Bronchial epithelial cell (primary cell): ENCODE measurements around the gene PANX3. TPM values are rescaled to one million over a fixed set of nuclear protein-coding genes. Genes with fewer than 3 reads are reported as not detected.
A peak's percentile ranks its signal among the peaks of the same experiment; 100 is the strongest.
"Not testable (repeated sequence)": the region's sequence is repeated elsewhere in the genome, so short reads cannot be mapped to it uniquely, and the experiment has no call there.

Source experiments
- DNase-seq: peaks from one replicate; pipeline ENCODE4 v3.0.0-alpha.2; 2010; ENCODE audit warnings: low read depth
- FAIRE-seq: peaks from 2 replicates; lab custom pipeline; 2011; peaks lifted over from hg19 to GRCh38; lab: Jason Lieb, UNC
- H3K27me3 ChIP-seq: 2 replicates; pipeline ENCODE4 v1.5.1; 2011; ENCODE audit warnings: low read length; ENCODE audit not compliant: control insufficient read depth, insufficient read depth
- H3K36me3 ChIP-seq: 2 replicates; pipeline ENCODE4 v1.5.1; 2011; ENCODE audit warnings: low read length; ENCODE audit not compliant: control insufficient read depth, insufficient read depth
- H3K4me3 ChIP-seq: 2 replicates; pipeline ENCODE4 v1.5.1; 2011; ENCODE audit warnings: mild to moderate bottlenecking, low read depth, low read length, control low read depth
- total RNA-seq: library from RNA; depleted of rRNA; stranded (reverse); fragments of >200 nt; gene quantifications from 2 replicates; pipeline ENCODE4 v1.2.1, GENCODE V29; 2014
- TF ChIP-seq, protein P1 (sequence below): IDR thresholded peaks from 2 replicates; pipeline ENCODE4 v1.5.1; 2011; ENCODE audit warnings: mild to moderate bottlenecking, moderate library complexity, low read length, control low read depth, inconsistent platforms; ENCODE audit not compliant: insufficient read depth, severe bottlenecking

The PANX3 gene
- total RNA-seq, 1 donor from 2014 or later = not detected

DNA sequence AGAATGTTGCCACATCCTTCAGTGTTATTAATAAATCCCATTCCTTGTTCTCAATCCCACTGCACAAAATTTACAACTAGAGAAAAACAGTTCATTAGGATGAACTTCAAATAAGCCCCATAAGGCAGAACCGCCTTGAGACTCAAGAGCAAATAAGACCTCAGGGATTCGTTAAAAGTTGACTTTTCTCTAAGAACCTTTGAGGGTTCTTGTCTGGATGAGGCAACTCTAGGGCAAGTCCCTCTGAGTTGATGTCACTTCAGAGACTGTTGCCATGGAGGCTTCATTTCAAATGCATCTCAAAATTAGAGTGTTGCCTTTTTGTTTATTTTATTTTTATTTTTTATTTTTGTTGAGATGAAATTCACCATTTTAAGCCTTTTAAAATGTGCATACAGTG, 19.8 kb upstream of the PANX3 start:
- Histone ChIP-seq H3K36me3 (no peaks in the 10 kb centered on the region), H3K4me3 (no peak overlapping the region), H3K27me3 (no peaks in the 10 kb centered on the region)
- DNase-seq (no peak), FAIRE-seq (no peak)
- TF ChIP-seq, protein P1, sequence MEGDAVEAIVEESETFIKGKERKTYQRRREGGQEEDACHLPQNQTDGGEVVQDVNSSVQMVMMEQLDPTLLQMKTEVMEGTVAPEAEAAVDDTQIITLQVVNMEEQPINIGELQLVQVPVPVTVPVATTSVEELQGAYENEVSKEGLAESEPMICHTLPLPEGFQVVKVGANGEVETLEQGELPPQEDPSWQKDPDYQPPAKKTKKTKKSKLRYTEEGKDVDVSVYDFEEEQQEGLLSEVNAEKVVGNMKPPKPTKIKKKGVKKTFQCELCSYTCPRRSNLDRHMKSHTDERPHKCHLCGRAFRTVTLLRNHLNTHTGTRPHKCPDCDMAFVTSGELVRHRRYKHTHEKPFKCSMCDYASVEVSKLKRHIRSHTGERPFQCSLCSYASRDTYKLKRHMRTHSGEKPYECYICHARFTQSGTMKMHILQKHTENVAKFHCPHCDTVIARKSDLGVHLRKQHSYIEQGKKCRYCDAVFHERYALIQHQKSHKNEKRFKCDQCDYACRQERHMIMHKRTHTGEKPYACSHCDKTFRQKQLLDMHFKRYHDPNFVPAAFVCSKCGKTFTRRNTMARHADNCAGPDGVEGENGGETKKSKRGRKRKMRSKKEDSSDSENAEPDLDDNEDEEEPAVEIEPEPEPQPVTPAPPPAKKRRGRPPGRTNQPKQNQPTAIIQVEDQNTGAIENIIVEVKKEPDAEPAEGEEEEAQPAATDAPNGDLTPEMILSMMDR = no peak

DNA sequence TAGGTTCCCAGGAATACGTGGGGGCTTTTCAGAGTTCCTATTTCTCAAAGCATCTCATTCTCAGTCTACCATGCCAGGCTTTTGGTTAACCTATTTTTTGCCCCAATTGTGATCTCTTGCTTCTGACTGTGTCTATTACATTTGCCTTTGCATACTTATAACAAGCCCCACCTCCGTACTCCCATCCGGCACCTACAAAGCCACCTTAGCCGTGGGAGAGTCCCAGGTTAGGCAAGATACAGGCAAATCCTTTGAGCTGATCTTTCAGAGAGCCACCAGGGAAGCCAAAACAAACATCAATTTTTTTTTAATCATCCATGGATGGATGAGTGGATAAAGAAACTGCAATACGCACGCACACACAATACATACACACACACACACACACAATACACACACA, 18.6 kb upstream of the PANX3 start:
- FAIRE-seq (no peak), DNase-seq (no peak)
- Histone ChIP-seq H3K36me3 (no peaks in the 10 kb centered on the region), H3K4me3 (no peak overlapping the region), H3K27me3 (no peaks in the 10 kb centered on the region)
- TF ChIP-seq, protein P1 = no peak

DNA sequence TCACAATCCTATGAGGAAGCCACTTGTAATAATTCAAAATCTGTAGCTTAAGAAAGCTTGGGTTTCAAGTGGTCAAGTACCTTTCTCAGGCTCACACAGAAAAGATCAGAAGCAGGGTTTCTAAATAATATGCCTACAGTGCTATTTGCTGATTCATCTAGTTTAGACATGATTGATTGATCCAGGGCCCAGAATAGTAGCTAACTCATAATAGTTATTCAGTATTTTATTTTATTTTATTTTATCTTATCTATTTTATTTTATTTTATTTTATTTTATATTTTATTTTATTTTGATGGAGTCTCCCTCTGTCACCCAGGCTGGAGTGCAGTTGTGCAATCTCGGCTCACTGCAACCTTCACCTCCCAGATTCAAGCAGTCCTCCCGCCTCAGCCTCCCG, 15.9 kb upstream of the PANX3 start:
- TF ChIP-seq, protein P1 = no peak
- no peaks in the 10 kb centered on the region for H3K36me3 ChIP-seq
- H3K27me3 ChIP-seq = no peaks in the 10 kb centered on the region
- no peak for FAIRE-seq
- no peak for DNase-seq
- H3K4me3 ChIP-seq = no peak overlapping the region

DNA sequence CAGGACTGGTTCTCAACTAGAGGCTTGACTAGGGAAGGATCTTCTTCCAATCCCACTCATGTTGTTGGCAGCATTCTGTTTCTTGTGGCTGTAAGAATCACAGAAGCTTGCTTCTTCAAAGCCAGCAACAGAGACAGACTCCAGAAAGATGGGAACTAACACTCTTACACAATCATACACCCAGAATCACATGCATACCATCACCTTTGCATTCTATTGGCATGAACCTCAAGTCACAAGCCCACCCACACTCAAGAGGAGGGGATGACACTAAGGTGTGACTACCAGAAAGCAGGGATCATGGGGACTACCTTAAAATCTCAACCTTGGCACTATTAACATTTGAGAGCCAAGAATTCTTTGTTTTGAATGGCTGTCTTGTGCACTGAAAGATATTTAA, 13.6 kb upstream of the PANX3 start:
- Histone ChIP-seq H3K4me3 (no peak overlapping the region), H3K27me3 (no peaks in the 10 kb centered on the region), H3K36me3 (no peaks in the 10 kb centered on the region)
- FAIRE-seq (peak; percentile 47), DNase-seq (no peak)
- TF ChIP-seq, protein P1 = no peak

DNA sequence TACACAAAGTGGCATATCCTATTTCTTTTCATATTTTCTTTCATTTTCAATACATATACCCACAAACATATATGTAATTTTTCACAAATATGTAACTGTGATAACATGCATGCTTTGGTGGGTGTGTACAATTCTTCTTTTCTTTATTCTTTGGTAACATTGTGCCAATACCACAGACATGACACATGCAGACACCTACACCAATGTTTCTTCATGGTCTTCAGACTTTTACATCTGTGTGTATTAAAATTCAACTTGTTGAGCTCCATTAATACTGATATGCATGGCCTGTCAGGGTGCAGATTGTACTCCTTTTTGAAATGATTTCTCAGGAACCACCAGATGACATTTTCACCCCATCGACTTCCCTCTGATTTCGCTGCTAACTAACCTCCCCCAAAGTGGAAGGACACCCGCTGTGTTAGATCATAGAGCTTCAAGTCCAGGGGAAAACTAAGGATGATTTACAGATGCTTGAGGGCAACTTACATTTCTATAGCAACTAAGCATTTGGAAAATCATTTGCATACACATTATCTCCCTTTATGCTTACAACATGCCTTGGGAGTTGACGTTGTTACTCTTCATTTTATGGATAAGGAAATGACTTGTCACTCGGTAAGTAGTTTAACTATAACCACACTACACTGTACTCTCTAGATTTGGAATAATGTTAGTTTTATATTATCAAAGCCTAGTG, 10.5 kb upstream of the PANX3 start:
- TF ChIP-seq, protein P1 = no peak
- FAIRE-seq (no peak), DNase-seq (no peak)
- Histone ChIP-seq H3K4me3 (no peak overlapping the region), H3K27me3 (no peaks in the 10 kb centered on the region), H3K36me3 (no peaks in the 10 kb centered on the region)

DNA sequence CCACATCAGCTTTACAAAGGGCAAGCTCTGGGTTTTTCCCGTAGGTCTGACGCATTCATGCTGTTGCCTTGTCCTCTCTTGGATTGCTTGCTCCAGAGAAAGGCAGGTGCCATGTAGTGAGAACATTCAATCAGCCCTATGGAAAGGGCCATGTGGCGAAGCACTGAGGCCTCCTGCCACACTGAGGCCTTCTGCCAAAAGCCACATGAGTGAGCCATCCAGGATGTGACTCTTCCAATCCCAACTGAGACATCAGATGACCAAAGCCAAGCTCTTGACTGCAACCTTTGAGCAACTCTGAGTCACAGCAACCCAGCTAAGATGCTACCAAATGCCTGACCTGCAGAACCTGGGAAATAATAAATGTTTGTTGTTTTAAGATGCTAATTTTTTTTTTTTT, 9.0 kb upstream of the PANX3 start:
- peak; percentile 28 for DNase-seq
- no peak for FAIRE-seq
- TF ChIP-seq, protein P1 = no peak
- H3K27me3 ChIP-seq = no peaks in the 10 kb centered on the region
- no peak overlapping the region for H3K4me3 ChIP-seq
- no peaks in the 10 kb centered on the region for H3K36me3 ChIP-seq

DNA sequence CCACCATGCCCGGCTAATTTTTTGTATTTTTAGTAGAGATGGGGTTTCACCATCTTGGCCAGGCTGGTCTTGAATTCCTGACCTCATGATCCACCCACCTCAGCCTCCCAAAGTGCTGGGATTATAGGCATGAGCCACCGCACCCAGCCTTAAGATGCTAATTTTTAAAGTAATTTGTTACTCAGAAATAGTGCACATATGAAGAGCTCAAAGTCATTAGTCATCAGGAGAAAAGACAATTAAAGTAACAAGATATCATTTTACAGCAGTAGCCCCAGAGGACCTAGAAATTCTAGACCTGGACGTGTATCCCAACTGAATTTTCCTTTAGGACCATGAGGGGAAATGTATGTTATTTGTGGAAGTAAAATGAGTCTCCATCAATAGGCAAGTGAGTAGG, 8.5 kb upstream of the PANX3 start:
- DNase-seq, FAIRE-seq, H3K36me3 ChIP-seq, H3K27me3 ChIP-seq, H3K4me3 ChIP-seq: not testable (repeated sequence)
